ENCODE measurements around the gene PARD3. TPM values are rescaled to one million over a fixed set of nuclear protein-coding genes. Genes with fewer than 3 reads are reported as not detected.

PARD3 gene
- total RNA-seq, 1 donor from 2014 or later = 37.2 TPM

DNA sequence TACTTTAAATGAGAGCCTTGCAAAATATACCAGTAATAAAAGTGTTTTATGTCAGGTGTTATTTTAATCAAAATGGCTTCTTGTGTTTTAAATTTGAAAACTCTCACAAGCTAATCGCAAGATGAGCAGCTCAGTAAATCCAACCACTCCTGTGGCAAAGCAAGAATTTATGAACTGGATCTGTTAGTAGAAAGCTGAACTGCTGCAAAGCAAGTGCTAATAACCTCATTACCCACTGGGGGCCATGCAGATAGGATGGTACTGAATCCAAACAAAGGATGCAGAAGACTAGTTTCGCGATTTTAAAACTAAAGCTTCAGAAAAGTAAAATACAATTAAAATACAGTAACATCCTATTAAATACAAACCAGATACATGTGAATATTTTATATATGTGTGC, 468.0 kb downstream of the PARD3 start:
- TF ChIP-seq, protein P1, sequence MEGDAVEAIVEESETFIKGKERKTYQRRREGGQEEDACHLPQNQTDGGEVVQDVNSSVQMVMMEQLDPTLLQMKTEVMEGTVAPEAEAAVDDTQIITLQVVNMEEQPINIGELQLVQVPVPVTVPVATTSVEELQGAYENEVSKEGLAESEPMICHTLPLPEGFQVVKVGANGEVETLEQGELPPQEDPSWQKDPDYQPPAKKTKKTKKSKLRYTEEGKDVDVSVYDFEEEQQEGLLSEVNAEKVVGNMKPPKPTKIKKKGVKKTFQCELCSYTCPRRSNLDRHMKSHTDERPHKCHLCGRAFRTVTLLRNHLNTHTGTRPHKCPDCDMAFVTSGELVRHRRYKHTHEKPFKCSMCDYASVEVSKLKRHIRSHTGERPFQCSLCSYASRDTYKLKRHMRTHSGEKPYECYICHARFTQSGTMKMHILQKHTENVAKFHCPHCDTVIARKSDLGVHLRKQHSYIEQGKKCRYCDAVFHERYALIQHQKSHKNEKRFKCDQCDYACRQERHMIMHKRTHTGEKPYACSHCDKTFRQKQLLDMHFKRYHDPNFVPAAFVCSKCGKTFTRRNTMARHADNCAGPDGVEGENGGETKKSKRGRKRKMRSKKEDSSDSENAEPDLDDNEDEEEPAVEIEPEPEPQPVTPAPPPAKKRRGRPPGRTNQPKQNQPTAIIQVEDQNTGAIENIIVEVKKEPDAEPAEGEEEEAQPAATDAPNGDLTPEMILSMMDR (IDR thresholded peaks at IDR 0.05) = no peak
- Mint-ChIP-seq H3K27me3 (ENCODE audit: unreplicated experiment) (no peaks in the 10 kb centered on the region), H3K4me3 (ENCODE audit: unreplicated experiment) (no peak overlapping the region), H3K27ac (ENCODE audit: unreplicated experiment) (no peak overlapping the region), H3K4me1 (ENCODE audit: unreplicated experiment) (peaks cover 70% of the 10 kb centered on the region), H3K9me3 (ENCODE audit: unreplicated experiment) (no peaks in the 10 kb centered on the region), H3K36me3 (ENCODE audit: unreplicated experiment) (peaks cover 22% of the 10 kb centered on the region)
- DNase-seq (ENCODE audit: extremely low spot score, unreplicated experiment) = no peak

- no peaks in the 10 kb centered on the region for H3K27me3 Mint-ChIP-seq (ENCODE audit: unreplicated experiment)
- TF ChIP-seq, protein P1 (IDR thresholded peaks at IDR 0.05) = no peak
- H3K36me3 Mint-ChIP-seq (ENCODE audit: unreplicated experiment) = peaks cover 22% of the 10 kb centered on the region
- no peaks in the 10 kb centered on the region for H3K9me3 Mint-ChIP-seq (ENCODE audit: unreplicated experiment)
- H3K4me1 Mint-ChIP-seq (ENCODE audit: unreplicated experiment) = peaks cover 71% of the 10 kb centered on the region
- no peak overlapping the region for H3K4me3 Mint-ChIP-seq (ENCODE audit: unreplicated experiment)
- H3K27ac Mint-ChIP-seq (ENCODE audit: unreplicated experiment) = no peak overlapping the region
- DNase-seq (ENCODE audit: extremely low spot score, unreplicated experiment) = no peak
Observed at GRCh38 chr10:34346516-34347100, 468.5 kb downstream of the PARD3 start.

- TF ChIP-seq, protein P1 (IDR thresholded peaks at IDR 0.05) = no peak
- peaks cover 25% of the 10 kb centered on the region for H3K36me3 Mint-ChIP-seq (ENCODE audit: unreplicated experiment)
- no peak overlapping the region for H3K4me3 Mint-ChIP-seq (ENCODE audit: unreplicated experiment)
- H3K9me3 Mint-ChIP-seq (ENCODE audit: unreplicated experiment) = no peaks in the 10 kb centered on the region
- H3K27me3 Mint-ChIP-seq (ENCODE audit: unreplicated experiment) = no peaks in the 10 kb centered on the region
- peaks cover 72% of the 10 kb centered on the region for H3K4me1 Mint-ChIP-seq (ENCODE audit: unreplicated experiment)
- no peak overlapping the region for H3K27ac Mint-ChIP-seq (ENCODE audit: unreplicated experiment)
- no peak for DNase-seq (ENCODE audit: extremely low spot score, unreplicated experiment)
Observed at GRCh38 chr10:34345383-34345782, 469.7 kb downstream of the PARD3 start.

GRCh38 chr10:34343764-34344163, 471.3 kb downstream of the PARD3 start:
- H3K4me3 Mint-ChIP-seq (ENCODE audit: unreplicated experiment) = no peak overlapping the region
- H3K36me3 Mint-ChIP-seq (ENCODE audit: unreplicated experiment) = peaks cover 21% of the 10 kb centered on the region
- no peak for DNase-seq (ENCODE audit: extremely low spot score, unreplicated experiment)
- H3K4me1 Mint-ChIP-seq (ENCODE audit: unreplicated experiment) = peaks cover 88% of the 10 kb centered on the region
- H3K9me3 Mint-ChIP-seq (ENCODE audit: unreplicated experiment) = no peaks in the 10 kb centered on the region
- TF ChIP-seq, protein P1 (IDR thresholded peaks at IDR 0.05) = no peak
- no peaks in the 10 kb centered on the region for H3K27me3 Mint-ChIP-seq (ENCODE audit: unreplicated experiment)
- peak overlapping the region; percentile 63 for H3K27ac Mint-ChIP-seq (ENCODE audit: unreplicated experiment)

DNA sequence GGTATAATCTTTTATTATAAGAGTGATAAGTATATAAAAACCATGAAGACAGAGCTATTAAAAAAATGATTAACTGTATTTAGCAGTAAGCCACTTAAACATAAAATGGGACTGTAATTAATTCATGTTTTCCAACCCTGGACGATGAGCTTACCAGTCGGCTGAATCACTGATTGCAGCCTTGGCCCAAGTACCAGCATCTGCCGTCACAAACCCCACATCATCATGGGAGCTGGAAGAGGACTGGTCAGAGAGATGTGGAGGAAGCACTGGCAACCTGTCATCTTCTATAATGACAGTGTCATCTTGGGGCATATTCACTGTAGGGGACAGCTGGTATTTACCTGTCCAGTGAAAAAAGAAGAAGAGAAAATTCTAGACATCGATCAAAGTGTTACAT, 473.6 kb downstream of the PARD3 start:
- TF ChIP-seq, protein P1 (IDR thresholded peaks at IDR 0.05) = no peak
- DNase-seq (ENCODE audit: extremely low spot score, unreplicated experiment) = no peak
- no peak overlapping the region for H3K4me3 Mint-ChIP-seq (ENCODE audit: unreplicated experiment)

More for the DNA sequence above, 473.6 kb downstream of the PARD3 start:
- H3K27ac Mint-ChIP-seq (ENCODE audit: unreplicated experiment) = no peak overlapping the region
- peaks cover 20% of the 10 kb centered on the region for H3K36me3 Mint-ChIP-seq (ENCODE audit: unreplicated experiment)
- H3K9me3 Mint-ChIP-seq (ENCODE audit: unreplicated experiment) = no peaks in the 10 kb centered on the region
- no peaks in the 10 kb centered on the region for H3K27me3 Mint-ChIP-seq (ENCODE audit: unreplicated experiment)
- peaks cover 80% of the 10 kb centered on the region for H3K4me1 Mint-ChIP-seq (ENCODE audit: unreplicated experiment)
